HG03565 (cell line): ENCODE results near the gene VPS13C.

Source experiments
- ATAC-seq: cut with Tn5 transposase; IDR thresholded peaks from one replicate; pipeline ENCODE4 v1.9.1; 2021; ENCODE audit warnings: mild to moderate bottlenecking, moderate library complexity; ENCODE audit not compliant: unreplicated experiment

VPS13C gene

DNA sequence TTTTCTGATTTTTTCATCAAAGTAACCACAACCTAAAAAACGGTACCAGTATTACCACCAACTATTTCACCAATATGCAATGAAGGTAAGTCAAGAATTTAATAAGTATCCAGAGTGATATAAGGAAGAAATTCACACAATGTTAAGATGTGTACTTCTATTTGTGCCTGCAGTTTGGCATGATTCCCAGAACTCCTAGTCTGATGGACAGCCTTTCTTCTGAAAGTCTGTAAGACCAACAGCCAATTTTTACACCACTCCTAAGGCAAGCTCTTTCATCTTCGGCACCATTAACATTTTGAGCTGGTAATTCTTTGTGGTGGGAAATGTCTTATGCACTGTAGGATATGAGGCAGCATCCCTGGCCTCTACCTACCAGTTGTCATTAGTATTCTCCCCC is 108.3 kb downstream of the VPS13C start:
- no peak for ATAC-seq

DNA sequence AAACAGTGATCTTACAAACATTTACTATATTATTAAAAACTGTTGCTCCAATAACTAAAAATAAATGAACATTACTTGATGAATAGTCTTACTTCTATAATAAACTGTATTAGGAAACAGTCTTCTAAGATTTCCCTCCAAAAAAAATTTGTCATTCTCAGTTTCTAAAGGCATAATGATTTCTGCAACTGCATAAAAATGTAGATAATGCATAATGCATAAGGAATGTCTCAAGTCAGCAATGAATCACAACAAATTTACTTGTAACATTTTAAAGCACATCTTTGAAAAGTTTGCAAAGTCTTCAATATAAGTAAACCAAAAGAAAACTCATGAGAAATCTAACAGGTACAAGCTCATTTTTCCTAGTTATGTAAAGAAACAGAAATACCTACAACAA is 113.5 kb downstream of the VPS13C start:
- ATAC-seq: no peak

GRCh38 chr15:61943992-61944391 is 116.3 kb downstream of the VPS13C start:
- ATAC-seq: no peak

GRCh38 chr15:61938249-61938648 is 122.0 kb downstream of the VPS13C start:
- no peak for ATAC-seq

GRCh38 chr15:61936528-61937195 is 123.6 kb downstream of the VPS13C start:
- ATAC-seq: no peak

DNA sequence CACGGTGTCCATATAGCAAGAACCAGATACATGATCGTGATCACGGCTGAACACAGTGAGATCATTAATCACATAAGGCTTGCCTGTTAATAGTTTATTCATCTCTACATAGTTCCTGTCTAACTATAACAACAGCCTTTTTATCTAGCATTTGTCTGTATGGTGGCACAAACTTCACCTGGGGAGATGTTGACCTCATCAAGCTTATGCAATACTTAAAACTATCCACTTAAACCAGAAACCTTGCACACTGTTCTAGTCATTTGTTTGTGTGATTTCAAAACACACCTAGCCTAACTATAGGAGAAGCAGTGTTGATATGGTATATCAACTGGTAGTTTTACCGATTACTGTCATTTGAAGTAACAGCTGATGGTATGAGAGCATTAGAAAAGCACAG is 124.8 kb downstream of the VPS13C start:
- ATAC-seq: no peak

DNA sequence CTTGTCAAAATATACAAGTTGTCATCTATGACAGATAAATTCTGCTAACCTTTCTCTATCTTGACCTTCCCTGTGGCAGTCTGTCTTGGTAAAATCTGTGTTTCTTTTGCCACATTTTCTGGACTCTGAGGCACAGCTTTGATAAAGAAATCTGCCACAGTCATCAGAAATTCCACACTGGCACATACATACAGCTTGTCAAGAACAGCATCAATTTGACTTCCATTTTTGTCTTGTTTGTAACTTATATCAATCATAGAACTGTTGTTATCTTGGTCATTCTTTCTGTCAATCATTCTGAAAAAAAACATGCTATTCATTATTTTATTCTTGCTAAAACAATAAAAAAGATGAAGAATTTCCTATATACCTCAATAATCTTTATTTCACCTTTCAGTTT is 130.8 kb downstream of the VPS13C start:
- no peak for ATAC-seq

GRCh38 chr15:61923173-61923572 is 137.1 kb downstream of the VPS13C start:
- ATAC-seq: no peak

- no peak for ATAC-seq
Observed at GRCh38 chr15:61921093-61921492, 139.2 kb downstream of the VPS13C start.

- no peak for ATAC-seq
Observed at GRCh38 chr15:61917457-61917856, 142.8 kb downstream of the VPS13C start.

DNA sequence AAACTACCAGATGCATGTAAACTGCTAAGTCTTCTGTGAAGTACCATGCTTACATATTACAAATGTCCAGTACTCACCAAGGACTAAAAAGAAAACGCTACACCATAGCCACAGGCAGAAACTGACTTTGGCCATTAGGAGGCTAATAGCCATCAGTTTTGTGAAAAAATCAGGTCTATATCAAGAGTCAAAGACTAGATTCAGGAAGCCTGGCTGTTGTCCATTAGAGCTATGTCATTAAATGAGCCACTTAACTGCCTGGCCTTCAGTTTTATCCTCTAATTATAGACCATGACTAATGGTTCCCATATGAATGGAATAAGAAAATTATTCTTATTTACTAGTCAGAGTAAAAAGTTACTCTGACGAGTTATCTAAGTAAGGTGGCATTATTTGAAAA is 144.1 kb downstream of the VPS13C start:
- ATAC-seq: no peak

DNA sequence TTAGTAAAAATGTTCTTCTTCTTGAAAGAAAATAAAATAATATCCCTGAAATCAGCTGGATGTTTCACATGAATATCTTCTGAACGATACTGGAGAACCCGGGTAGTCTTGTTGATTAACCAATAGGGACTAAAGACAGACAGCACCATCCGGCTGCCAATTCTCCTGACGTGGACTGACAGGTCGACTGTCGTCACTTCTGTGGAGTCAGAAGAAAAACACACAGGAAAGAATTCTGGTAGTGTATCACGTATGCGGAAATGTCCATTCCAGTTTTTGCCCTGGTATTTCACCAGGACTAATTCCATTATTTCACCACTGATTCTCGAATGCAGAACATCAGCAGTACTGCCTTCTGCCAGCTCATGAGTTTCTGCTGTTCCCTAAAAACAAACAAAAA is 144.6 kb downstream of the VPS13C start:
- ATAC-seq: no peak

- no peak for ATAC-seq
Observed at GRCh38 chr15:61910839-61911369, 149.3 kb downstream of the VPS13C start.

- no peak for ATAC-seq
Observed at GRCh38 chr15:61908241-61908640, 152.0 kb downstream of the VPS13C start.

GRCh38 chr15:61907753-61908086 is 152.5 kb downstream of the VPS13C start:
- no peak for ATAC-seq

DNA sequence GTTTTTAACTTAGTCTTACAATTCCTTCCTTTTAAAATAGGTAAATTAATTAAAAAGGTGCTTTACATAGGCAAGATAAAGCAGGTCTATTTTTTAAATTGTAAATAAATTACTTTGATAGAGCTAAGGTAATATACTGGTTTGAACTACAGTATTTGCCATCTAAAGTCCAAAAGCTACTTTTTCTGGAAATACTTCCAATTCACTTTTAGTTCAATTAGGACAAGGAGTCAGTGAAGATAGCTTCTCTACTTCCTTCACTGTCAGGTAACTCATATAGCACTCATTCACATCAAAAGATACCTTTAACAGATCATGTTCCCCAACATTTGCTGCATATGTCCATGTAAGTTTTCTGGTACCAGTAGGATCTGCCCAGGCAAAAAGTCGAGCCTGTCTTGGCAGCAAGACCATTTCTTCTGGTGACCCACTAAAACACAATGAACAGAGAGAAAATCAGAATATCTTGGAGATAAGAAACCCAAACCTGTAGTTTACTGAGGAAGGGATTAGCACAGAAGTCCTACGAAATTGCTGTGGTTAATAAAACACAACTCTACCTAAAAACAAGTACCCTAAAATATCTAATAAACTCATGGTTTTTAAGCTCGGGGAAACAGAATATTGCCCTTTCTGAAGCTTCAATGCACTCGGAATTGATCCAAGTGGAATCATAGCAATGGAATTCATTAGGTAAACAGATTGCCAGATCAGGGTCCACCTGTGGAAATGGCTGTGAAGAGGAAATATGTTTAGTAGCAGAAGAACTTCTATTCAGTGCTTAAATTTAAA is 153.1 kb downstream of the VPS13C start:
- no peak for ATAC-seq

DNA sequence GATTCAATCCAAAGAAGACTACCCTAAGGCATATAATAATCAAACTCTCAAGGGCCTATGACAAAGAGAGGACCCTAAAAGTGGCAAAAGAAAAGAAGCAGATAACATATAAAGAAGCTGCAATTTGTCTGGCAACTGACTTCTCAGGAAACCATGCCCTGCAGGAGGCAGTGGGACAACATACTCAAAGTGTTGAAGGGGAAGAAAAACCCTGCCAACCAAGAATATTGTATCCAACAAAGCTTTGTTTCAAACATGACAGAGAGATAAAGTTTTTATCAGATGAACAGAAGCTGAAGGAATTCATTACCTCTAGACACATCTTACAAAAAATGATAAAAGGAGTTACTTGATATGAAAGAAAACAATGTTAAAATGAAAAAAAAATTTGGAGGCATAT is 167.1 kb downstream of the VPS13C start:
- no peak for ATAC-seq

GRCh38 chr15:61892140-61892539 is 168.1 kb downstream of the VPS13C start:
- ATAC-seq: no peak

GRCh38 chr15:61890106-61890505 is 170.1 kb downstream of the VPS13C start:
- no peak for ATAC-seq

DNA sequence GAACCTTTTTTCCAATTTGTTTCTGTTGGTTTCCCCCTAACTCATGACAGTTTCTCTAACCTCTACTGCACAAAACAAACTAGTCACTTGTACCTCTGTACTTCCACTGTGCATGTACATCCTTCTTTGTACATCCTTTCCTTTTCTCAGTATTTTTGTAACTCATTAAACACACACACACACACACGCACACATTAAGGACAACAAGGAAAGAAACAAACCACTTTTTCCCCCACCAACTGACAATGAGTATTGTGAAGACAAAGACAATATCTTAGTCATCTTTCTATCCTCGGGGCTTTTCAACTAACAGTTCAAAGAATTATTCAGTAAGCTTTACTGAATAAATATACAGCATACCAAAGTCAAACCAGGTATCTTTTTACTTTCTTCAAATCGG is 170.5 kb downstream of the VPS13C start:
- no peak for ATAC-seq

DNA sequence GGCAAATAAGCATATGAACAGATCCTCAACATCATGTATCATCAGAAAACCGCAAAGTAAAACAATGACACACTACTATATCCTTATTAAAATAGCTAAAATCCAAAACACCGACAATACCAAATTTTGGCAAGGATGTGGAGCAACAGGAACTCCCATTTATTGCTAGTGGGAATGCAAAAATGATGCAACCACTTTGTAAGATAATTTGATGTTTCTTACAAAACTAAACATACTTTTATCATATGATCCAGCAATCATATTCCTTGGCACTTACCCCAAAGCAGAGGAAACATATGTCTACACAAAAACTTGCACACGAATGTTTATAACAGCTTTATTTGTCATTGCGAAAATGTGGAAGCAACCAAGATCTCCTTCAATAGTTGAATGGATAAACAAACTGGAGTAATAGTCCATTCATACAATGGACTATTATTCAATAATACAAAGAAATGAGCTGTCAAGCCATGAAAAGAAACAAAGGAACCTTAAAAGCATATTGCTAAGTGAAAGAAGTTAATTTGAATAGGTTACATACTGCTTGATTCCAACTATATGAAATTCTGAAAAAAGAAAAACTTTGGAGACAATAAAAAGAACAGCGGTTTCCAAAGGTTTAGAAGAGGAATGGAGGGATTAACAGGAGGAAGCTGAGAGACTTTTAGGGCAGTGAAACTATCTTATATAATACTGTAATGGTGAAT is 172.0 kb downstream of the VPS13C start:
- no peak for ATAC-seq

DNA sequence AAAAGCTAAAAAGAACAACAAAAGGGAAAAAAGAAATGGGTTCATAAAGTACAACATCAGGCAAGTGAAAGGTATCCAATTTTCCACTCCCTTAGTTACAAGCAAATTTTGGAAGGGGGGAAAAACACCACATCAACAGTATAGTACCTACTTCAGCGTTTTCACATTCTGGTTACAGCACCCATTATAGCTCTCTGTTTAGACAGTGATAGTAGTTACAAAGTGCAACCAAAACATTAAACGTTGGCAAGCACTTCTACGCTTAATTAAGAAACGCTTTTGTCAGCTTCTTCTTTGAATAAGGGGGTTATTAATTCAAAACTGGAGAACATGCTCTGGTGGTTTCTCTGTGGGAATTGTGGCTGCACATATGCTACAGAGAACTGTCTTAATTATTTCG is 180.2 kb downstream of the VPS13C start:
- ATAC-seq: no peak
